ENCODE data around the gene RNASEH2A. TPM values are rescaled to one million over a fixed set of nuclear protein-coding genes. Genes with fewer than 3 reads are reported as not detected.

The RNASEH2A gene
- total and polyA plus RNA-seq, 2 of the 13 experiments (the other 11 are each of a cell fraction or from before 2014, with no cell fraction given), result 25.1 to 35.8 TPM

DNA sequence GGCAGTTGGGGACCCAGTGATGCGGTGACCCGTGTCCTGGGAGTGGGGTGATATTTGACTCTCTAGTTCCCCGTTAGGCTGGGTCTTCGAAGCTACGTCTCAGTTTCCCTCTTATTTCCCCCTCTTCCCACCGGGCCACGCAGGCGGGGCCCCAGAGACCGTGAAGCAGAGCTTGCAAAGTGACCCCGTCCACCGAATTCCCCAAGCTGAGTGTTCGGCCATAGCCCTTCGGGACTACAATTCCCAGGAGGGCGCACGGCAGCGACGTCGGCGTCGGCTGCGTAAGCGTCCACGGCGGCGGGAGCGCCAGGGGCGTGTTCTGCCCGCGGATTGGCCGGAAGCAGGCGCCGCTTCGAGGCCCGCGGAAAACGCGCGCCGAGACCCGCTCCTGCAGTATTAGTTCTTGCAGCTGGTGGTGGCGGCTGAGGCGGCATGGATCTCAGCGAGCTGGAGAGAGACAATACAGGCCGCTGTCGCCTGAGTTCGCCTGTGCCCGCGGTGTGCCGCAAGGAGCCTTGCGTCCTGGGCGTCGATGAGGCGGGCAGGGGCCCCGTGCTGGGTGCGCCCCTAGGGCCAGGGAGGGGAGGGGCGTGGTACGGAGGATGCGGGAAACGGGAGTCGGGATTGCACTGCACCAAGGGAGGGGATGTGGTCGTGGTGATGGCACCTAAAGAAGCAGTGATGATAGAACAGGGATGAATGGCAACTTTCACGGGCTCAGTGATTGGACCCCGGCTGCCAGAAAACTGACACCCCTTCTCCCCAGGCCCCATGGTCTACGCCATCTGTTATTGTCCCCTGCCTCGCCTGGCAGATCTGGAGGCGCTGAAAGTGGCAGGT, at the start of gene RNASEH2A (continued):
- TF ChIP-seq, protein P1, sequence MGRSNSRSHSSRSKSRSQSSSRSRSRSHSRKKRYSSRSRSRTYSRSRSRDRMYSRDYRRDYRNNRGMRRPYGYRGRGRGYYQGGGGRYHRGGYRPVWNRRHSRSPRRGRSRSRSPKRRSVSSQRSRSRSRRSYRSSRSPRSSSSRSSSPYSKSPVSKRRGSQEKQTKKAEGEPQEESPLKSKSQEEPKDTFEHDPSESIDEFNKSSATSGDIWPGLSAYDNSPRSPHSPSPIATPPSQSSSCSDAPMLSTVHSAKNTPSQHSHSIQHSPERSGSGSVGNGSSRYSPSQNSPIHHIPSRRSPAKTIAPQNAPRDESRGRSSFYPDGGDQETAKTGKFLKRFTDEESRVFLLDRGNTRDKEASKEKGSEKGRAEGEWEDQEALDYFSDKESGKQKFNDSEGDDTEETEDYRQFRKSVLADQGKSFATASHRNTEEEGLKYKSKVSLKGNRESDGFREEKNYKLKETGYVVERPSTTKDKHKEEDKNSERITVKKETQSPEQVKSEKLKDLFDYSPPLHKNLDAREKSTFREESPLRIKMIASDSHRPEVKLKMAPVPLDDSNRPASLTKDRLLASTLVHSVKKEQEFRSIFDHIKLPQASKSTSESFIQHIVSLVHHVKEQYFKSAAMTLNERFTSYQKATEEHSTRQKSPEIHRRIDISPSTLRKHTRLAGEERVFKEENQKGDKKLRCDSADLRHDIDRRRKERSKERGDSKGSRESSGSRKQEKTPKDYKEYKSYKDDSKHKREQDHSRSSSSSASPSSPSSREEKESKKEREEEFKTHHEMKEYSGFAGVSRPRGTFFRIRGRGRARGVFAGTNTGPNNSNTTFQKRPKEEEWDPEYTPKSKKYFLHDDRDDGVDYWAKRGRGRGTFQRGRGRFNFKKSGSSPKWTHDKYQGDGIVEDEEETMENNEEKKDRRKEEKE (IDR thresholded peaks at IDR 0.05), result no peak
- TF ChIP-seq ZNF331 (CRISPR knock-in tag; IDR thresholded peaks at IDR 0.05) (peak; percentile 81), THAP9 (CRISPR knock-in tag; IDR thresholded peaks at IDR 0.05; ENCODE audit: borderline replicate concordance) (peak; percentile 85; the same call in 1 of the 2 replicates), E2F2 (CRISPR knock-in tag; IDR thresholded peaks at IDR 0.05; ENCODE audit: borderline replicate concordance) (peak; percentile 83; the same call in 1 of the 2 replicates), ZNF354B (CRISPR knock-in tag; IDR thresholded peaks at IDR 0.05) (no peak), RBFOX2 (IDR thresholded peaks at IDR 0.05; ENCODE audit: low read depth, low read length) (peak; percentile 91), POGK (CRISPR knock-in tag; conservative IDR thresholded peaks at IDR 0.05) (peak; percentile 90), CERS6 (CRISPR knock-in tag; IDR thresholded peaks at IDR 0.05) (peak; percentile 81; the same call in 1 of the 2 replicates)
- TF ChIP-seq, protein P2, sequence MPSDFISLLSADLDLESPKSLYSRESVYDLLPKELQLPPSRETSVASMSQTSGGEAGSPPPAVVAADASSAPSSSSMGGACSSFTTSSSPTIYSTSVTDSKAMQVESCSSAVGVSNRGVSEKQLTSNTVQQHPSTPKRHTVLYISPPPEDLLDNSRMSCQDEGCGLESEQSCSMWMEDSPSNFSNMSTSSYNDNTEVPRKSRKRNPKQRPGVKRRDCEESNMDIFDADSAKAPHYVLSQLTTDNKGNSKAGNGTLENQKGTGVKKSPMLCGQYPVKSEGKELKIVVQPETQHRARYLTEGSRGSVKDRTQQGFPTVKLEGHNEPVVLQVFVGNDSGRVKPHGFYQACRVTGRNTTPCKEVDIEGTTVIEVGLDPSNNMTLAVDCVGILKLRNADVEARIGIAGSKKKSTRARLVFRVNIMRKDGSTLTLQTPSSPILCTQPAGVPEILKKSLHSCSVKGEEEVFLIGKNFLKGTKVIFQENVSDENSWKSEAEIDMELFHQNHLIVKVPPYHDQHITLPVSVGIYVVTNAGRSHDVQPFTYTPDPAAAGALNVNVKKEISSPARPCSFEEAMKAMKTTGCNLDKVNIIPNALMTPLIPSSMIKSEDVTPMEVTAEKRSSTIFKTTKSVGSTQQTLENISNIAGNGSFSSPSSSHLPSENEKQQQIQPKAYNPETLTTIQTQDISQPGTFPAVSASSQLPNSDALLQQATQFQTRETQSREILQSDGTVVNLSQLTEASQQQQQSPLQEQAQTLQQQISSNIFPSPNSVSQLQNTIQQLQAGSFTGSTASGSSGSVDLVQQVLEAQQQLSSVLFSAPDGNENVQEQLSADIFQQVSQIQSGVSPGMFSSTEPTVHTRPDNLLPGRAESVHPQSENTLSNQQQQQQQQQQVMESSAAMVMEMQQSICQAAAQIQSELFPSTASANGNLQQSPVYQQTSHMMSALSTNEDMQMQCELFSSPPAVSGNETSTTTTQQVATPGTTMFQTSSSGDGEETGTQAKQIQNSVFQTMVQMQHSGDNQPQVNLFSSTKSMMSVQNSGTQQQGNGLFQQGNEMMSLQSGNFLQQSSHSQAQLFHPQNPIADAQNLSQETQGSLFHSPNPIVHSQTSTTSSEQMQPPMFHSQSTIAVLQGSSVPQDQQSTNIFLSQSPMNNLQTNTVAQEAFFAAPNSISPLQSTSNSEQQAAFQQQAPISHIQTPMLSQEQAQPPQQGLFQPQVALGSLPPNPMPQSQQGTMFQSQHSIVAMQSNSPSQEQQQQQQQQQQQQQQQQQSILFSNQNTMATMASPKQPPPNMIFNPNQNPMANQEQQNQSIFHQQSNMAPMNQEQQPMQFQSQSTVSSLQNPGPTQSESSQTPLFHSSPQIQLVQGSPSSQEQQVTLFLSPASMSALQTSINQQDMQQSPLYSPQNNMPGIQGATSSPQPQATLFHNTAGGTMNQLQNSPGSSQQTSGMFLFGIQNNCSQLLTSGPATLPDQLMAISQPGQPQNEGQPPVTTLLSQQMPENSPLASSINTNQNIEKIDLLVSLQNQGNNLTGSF (CRISPR knock-in tag; IDR thresholded peaks at IDR 0.05), result peak; percentile 33; the same call in 1 of the 2 replicates
